AG20443 (cell line): Measurements from ENCODE around the gene C8B.

ENCODE experiments used
- DNase-seq: peaks from one replicate; pipeline ENCODE4 v3.0.0; 2012; ENCODE audit warnings: low spot score, mixed read lengths

C8B gene

DNA sequence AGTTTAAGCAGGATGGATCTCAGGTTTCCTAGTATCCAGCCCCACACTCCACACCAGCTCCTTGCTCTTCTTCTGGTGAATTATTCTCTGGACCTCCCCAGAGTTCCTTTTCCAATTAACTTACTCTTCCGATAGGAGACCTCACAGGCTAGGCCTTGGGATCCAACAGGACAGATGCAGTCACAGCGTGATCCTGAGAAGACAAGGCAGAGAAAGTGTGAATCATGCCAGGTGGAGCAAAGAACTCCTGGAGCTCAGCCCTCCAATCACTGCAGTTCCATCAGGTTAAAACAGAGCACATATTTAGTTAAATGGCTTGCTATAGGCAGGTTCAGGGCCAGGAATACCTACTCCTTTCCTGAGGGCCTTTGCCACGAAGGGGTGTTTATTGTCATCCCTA lies 34.1 kb downstream of the C8B start:
- DNase-seq: no peak

GRCh38 chr1:56931211-56931610 lies 34.6 kb downstream of the C8B start:
- DNase-seq: no peak

DNA sequence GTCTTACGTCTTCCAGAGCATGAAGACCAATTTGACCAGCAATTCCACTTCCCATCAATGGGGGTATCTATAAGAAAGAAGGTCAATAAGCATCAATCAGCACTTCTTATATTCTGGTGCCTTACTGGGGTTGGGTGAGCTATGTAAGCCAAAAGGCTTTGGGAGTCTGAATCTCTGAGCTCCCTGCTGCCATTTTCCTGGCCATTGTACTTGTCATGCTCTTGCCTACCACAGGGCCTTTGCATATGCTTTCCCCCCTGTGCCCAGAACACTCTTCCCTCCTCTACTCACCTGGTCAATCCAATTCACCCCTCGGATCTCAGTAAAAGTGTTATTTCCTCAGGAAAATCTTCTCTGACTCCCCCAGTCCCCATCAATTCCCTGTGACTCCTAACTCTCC lies 36.3 kb downstream of the C8B start:
- no peak for DNase-seq

GRCh38 chr1:56927986-56928385 lies 37.8 kb downstream of the C8B start:
- DNase-seq: no peak

DNA sequence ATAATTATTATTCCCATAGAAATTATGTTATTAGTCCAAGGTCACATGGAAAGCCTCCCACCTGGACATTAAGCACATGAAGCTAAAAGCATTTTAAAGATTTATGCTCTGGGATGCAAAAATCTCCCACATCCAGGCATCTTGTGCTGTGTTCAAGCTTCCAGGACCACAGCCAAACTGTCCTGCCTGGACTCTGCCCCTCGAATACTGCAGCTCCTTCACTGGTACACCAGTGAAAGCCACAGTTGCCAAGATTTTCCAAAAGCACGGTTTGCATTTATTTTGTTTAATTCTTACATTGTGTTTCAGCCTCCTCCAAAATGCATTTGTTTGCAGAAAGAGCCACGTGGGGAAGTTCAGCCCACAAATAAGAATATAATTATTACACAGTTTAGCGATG lies 38.6 kb downstream of the C8B start:
- no peak for DNase-seq

GRCh38 chr1:56925193-56925592 lies 40.6 kb downstream of the C8B start:
- no peak for DNase-seq

DNA sequence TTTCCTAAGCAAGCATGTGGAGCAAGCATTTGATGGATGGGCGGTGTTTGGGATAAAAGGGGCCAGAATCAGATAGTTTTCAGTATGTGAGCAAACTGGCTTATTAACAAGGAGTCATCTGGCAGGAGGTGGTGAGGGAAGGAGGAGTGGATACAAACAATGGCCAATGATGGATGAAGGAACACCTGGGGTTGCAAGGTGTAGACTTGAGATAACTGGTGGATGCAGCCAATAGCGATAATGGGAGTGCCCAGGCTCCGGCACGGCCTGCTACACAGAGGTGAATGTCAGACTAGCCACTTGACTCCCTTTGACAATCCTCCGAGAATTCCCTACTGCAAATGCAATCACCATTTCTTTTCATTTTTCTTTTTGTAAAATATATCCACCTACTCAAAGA lies 41.7 kb downstream of the C8B start:
- no peak for DNase-seq

- DNase-seq: no peak
Observed at GRCh38 chr1:56923201-56923600, 42.6 kb downstream of the C8B start.

GRCh38 chr1:56922507-56922906 lies 43.3 kb downstream of the C8B start:
- DNase-seq: no peak

- DNase-seq: no peak
Observed at GRCh38 chr1:56922070-56922469, 43.7 kb downstream of the C8B start.

DNA sequence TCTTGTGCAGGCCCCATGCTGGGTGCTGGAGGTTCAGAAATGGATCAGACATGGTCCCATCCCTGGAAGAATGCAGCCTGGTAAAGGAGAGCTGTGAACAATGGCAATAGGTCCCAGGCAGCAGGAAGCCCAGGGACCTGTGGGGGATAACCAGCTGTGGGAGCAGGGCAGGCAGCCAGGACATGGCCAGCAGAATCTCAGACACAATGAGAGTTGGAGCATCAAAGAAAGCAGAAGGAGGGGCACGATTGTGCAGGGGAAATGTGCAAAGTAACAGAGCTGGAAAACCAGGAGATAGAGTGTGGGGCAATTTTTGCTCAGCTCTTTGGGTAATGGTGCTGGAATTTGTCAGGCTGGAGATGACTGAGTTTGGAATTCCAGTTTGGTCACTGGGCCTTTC lies 44.3 kb downstream of the C8B start:
- peak; percentile 33 for DNase-seq

DNA sequence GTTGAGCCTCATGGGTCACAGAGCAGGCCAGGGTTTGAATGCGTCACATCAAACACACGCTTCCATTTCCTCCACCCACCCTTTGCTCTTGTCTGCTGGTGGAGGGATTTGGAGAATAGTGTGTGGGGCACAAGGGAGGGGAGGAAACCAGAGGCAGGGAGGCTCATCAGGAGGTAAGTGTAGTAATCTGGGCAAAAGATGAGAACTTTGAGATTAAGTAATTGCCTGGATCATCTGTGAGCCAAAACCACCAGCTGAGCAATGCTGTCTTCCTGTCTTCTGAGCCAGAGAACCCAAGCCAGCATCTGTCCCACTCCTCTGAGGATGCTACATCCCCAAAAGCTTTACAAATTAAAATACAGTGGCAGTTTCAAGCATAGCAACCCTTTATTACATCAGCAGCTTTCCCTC lies 45.2 kb downstream of the C8B start:
- peak; percentile 51 for DNase-seq

- DNase-seq: no peak
Observed at GRCh38 chr1:56917356-56917755, 48.5 kb downstream of the C8B start.

DNA sequence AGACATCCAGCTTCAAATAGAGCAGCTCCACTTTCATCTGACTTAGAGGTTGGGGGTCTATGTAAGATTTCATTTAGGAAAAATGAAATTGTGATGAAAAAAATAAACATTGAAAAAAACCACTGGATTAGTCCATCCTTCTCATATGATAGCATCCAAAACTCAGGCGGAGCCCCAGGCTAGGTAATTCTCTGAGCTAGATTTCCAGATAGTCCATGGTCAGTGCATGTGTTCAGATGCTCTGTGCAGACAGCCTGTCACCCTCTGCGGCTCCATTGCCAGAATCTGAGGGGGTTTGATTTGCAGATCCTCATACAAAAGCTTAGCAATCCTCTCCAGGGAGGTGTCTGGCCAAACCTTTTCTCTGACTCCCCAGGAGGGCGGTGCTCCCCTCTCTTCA lies 49.2 kb downstream of the C8B start:
- no peak for DNase-seq

DNA sequence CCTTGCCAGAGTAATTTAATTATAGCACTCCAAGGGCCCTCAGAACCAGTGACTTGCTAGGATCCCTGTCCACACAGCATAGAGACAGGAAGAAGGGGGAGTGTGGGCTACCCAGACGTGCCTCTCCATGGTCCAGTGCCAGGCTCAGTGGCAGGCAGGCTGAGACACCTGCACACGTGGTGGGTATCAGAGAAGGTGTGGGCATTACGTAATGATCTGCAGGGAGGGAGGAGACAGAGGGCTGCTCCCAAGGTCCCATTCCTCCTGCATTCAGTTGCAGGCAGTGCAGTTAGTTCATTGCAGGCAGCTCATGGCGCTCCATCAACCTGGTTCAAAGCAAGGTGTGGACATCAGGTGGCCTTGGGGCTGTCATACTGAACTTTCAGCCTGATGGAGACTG lies 49.9 kb downstream of the C8B start:
- no peak for DNase-seq

DNA sequence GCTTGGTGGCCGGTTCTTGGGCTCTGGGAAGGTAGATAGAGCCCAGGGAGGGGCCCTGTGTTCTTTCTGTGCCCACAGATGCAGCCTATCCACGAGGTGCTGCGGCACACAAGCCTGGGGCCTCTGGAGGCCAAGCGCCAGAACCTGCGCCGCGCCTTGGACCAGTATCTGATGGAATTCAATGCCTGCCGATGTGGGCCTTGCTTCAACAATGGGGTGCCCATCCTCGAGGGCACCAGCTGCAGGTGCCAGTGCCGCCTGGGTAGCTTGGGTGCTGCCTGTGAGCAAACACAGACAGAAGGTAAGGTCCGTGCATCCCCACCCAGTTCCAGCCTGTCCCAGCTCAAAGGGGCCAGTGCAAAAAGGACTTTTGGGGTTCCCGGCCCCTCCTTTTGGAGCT lies 53.5 kb downstream of the C8B start:
- no peak for DNase-seq

DNA sequence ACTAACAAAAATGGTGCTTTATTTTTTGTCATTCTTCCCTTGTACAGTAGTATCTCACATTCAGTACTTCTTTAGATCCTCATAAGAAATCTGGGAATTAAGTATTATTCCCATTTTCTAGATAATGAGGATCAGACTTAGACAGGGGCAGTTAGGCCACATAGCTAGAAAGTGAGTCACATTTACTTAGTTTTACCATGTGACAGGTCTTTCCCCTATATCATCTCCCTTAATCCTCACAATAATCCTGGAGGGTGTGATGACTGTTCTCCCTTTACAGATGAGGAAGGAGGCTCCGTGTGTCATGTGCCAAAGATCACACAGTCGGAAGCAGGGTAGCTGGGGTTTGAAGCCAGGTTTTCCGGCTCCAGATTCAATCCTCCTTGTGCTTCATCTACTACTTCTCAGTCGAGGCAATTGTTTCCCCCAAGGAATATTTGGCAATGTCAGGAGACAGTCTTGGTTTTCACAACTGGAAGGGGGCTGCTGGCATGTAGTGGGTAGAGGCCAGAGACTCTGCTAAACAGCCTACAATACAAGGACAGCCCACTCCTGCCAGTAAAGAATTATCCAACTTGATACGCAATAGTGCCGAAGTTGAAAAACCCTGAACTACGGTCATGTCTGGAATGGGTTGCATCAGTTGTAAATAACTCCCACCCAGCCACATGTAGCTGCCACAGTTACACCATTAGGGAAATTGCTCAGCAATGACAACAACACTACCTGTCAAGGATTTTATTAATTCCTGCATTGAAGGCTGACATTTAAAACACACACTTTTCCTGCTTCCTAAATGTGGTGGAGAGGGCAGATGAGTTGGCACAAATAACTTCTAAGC lies 54.5 kb downstream of the C8B start:
- DNase-seq: peak; percentile 26

DNA sequence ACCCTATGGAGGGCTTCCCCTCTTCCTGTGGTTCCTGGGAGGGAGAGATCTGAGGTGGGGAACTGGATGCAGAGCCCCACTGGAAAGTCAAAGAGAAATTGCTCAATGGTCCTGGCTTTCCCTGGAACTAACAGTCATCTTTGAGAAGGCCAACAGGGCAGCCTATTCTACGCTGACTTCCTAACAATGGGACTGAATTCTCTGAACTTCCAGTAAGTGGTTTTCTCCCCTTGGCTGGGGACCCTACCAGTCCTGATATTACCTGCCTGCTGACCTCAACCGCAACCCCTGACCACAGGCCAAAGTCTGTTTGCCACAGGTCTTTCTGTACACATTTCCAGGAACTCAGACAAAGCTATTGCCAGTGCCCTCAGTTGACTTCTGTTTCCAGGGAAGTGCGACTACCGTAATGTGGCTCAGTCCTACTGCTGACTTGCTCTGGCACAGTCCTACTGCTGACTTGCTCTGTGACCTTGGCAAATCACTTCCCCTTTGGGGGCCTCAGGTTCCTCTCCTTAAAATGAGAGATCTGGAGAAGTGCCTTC lies 55.3 kb downstream of the C8B start:
- DNase-seq: no peak

DNA sequence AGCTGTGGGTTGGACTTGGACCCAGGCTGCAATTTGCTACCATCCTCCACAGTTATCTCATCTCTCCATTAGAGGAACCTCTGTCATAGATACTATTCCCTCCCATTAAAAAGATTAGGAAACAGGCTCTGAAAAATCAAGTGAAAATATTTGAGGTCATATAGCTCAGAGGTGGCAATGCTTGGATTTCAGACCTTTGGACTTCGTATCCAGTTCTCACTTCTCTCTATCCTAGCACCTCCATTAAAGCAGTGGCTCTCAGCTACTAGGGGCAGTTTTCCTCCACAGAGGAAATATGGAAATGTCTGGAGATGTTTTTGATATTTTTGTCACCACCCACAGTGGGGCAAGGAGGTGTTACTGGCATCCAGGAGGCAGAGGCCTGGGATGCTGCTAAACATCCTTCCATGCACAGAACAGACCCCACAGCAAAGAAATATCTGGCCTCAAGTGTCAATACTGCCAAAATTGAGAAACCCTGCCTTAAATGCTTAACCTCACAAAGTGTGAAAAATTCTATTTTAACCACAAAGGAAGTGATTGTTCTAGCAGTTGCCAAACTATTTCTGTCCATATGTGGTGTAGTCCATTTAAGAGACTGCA lies 57.1 kb downstream of the C8B start:
- DNase-seq: peak; percentile 67

DNA sequence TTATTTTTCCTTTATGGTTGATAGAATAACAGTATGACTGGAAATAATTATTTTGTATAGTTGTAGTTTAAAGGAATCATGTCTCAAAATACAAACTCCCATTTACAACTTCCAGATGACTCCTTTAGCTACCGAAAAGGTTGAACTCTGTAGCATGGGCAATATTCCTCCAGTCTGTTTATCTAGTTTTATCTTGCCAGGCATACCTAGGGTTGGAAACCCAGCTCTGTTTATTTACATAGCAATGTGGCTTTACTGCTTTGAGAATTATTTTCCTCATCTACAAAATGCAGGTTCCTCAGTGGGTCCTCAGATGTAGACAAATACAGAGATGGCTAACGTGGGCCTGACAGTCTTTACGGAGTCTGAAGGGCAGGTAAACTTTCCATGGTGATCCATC lies 60.1 kb downstream of the C8B start:
- DNase-seq: no peak

- peak; percentile 22 for DNase-seq
Observed at GRCh38 chr1:56904663-56905397, 61.0 kb downstream of the C8B start.

DNA sequence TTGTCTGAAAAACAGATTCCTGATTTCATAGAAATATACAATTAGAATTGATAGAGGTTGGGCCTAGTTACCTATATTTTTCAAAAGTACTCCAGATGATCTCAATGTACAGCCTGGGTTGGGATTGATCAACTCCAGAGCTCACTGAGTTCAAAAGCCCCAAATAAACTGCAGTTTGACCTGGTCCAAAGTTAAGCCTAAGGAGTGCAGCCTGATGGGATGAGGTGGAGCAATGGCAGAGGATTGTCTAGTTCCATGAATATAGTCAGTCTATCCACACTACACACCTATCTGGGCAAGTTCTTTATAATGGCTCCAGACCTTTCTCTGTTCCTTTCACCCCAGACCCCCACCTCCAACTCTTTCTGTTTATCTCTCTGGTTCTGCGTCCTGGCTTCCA lies 62.0 kb downstream of the C8B start:
- DNase-seq: no peak

GRCh38 chr1:56901716-56902115 lies 64.1 kb downstream of the C8B start:
- peak; percentile 67 for DNase-seq
